MM.1S (cell line): Measurements from ENCODE around the gene MZT2B.
"Not testable (repeated sequence)": the region's sequence is repeated elsewhere in the genome, so short reads cannot be mapped to it uniquely, and the experiment has no call there.

Experiments used
- DNase-seq: peaks from one replicate; pipeline ENCODE4 v3.0.0-alpha.2; 2015
- H2AFZ ChIP-seq: fragments of 300-600 bp; sonication (generic); 2 replicates; pipeline ENCODE4 v1.6.0; 2016; ENCODE audit warnings: antibody characterized with exemption, low read length
- H3F3A ChIP-seq: fragments of 300-600 bp; sonication (generic); 2 replicates; pipeline ENCODE4 v1.6.1; 2016; ENCODE audit warnings: mild to moderate bottlenecking, antibody characterized with exemption, low read length, moderate library complexity, mixed read lengths; ENCODE audit not compliant: insufficient read depth
- H3K27ac ChIP-seq: fragments of 300-600 bp; sonication (generic); 2 replicates; pipeline ENCODE4 v1.5.1; 2016; ENCODE audit warnings: mild to moderate bottlenecking, low read length
- H3K27me3 ChIP-seq: fragments of 300-600 bp; sonication (generic); replicated peaks from 2 replicates; pipeline ENCODE4 v1.6.0; 2016; ENCODE audit warnings: low read length; ENCODE audit not compliant: insufficient read depth
- H3K36me3 ChIP-seq: fragments of 300-600 bp; sonication (generic); replicated peaks from 2 replicates; pipeline ENCODE4 v1.6.1; 2016; ENCODE audit warnings: mild to moderate bottlenecking, low read length, mixed read lengths; ENCODE audit not compliant: insufficient read depth
- H3K4me1 ChIP-seq: fragments of 300-600 bp; sonication (generic); 2 replicates; pipeline ENCODE4 v1.6.1; 2016; ENCODE audit warnings: low read length, mixed read lengths
- H3K4me2 ChIP-seq: fragments of 300-600 bp; sonication (generic); 2 replicates; pipeline ENCODE4 v1.6.0; 2016; ENCODE audit warnings: low read depth, low read length
- H3K4me3 ChIP-seq: fragments of 300-600 bp; sonication (generic); 2 replicates; pipeline ENCODE4 v1.5.1; 2016; ENCODE audit warnings: low read length, mixed read lengths
- H3K79me2 ChIP-seq: fragments of 300-600 bp; sonication (generic); 2 replicates; pipeline ENCODE4 v1.6.1; 2016; ENCODE audit warnings: mixed run types, low read length, mixed read lengths
- H3K9ac ChIP-seq: fragments of 300-600 bp; sonication (generic); 2 replicates; pipeline ENCODE4 v1.6.1; 2016; ENCODE audit warnings: low read length, mixed read lengths
- H3K9me2 ChIP-seq: fragments of 300-600 bp; sonication (generic); replicated peaks from 2 replicates; pipeline ENCODE4 v1.6.1; 2016; ENCODE audit warnings: mild to moderate bottlenecking, low read length, mixed read lengths; ENCODE audit not compliant: insufficient read depth
- H3K9me3 ChIP-seq: fragments of 300-600 bp; sonication (generic); replicated peaks from 2 replicates; pipeline ENCODE4 v1.6.1; 2016; ENCODE audit warnings: mild to moderate bottlenecking, low read length, mixed read lengths; ENCODE audit not compliant: insufficient read depth
- H4K20me1 ChIP-seq: fragments of 300-600 bp; sonication (generic); 2 replicates; pipeline ENCODE4 v1.6.1; 2016; ENCODE audit warnings: mild to moderate bottlenecking, low read length, moderate library complexity, mixed read lengths; ENCODE audit not compliant: insufficient read depth
- EZH2 ChIP-seq: fragments of 300-600 bp; sonication (generic); optimal IDR thresholded peaks from 2 replicates; pipeline ENCODE3; 2017; ENCODE audit warnings: low read depth, mild to moderate bottlenecking, antibody characterized with exemption, low read length, mixed read lengths
- EZH2phosphoT487 ChIP-seq: fragments of 300-600 bp; sonication (generic); IDR thresholded peaks from 2 replicates; pipeline ENCODE4 v1.6.1; 2018; ENCODE audit warnings: antibody characterized with exemption, low read length
- TF ChIP-seq, protein P1 (sequence below): fragments of 300-600 bp; sonication (generic); IDR thresholded peaks from 2 replicates; pipeline ENCODE4 v1.5.1; 2016; ENCODE audit warnings: antibody characterized with exemption, low read length, mixed read lengths

Gene MZT2B

DNA sequence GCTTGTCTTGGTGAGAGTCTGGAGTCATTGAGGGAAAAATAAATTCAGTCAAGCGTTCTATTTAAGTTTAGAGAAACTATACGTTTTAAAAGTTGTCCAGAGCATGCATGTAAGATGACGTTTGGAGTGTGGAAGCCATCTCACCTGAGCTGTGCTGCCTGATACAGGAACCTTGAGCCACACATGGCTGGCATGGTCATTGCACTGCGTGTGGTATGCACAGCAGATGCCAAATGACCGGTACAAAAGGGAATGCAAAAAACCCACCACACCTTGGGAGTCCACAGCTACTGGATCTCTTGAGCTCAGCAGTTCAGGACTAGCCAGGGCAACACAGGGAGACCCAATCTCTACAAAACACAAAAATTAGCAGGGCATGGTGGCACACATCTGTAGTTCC lies 4.3 kb downstream of the MZT2B start:
- no peak overlapping the region for H3K4me2 ChIP-seq
- H2AFZ ChIP-seq, result no peak overlapping the region
- H3K4me3 ChIP-seq, result no peak overlapping the region
- no peaks in the 10 kb centered on the region for H3F3A ChIP-seq
- H3K9me3 ChIP-seq, result no peaks in the 10 kb centered on the region
- no peaks in the 10 kb centered on the region for H3K9me2 ChIP-seq
- H3K27me3 ChIP-seq, result no peaks in the 10 kb centered on the region
- DNase-seq, result no peak
- H4K20me1 ChIP-seq, result no peaks in the 10 kb centered on the region
- H3K79me2 ChIP-seq, result peaks cover 28% of the 10 kb centered on the region
- H3K27ac ChIP-seq, result no peak overlapping the region
- H3K4me1 ChIP-seq, result no peaks in the 10 kb centered on the region
- no peaks in the 10 kb centered on the region for H3K36me3 ChIP-seq
- no peak overlapping the region for H3K9ac ChIP-seq
- no peak for TF ChIP-seq EZH2
- no peak for TF ChIP-seq EZH2phosphoT487
- TF ChIP-seq, protein P1, sequence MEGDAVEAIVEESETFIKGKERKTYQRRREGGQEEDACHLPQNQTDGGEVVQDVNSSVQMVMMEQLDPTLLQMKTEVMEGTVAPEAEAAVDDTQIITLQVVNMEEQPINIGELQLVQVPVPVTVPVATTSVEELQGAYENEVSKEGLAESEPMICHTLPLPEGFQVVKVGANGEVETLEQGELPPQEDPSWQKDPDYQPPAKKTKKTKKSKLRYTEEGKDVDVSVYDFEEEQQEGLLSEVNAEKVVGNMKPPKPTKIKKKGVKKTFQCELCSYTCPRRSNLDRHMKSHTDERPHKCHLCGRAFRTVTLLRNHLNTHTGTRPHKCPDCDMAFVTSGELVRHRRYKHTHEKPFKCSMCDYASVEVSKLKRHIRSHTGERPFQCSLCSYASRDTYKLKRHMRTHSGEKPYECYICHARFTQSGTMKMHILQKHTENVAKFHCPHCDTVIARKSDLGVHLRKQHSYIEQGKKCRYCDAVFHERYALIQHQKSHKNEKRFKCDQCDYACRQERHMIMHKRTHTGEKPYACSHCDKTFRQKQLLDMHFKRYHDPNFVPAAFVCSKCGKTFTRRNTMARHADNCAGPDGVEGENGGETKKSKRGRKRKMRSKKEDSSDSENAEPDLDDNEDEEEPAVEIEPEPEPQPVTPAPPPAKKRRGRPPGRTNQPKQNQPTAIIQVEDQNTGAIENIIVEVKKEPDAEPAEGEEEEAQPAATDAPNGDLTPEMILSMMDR, result no peak

DNA sequence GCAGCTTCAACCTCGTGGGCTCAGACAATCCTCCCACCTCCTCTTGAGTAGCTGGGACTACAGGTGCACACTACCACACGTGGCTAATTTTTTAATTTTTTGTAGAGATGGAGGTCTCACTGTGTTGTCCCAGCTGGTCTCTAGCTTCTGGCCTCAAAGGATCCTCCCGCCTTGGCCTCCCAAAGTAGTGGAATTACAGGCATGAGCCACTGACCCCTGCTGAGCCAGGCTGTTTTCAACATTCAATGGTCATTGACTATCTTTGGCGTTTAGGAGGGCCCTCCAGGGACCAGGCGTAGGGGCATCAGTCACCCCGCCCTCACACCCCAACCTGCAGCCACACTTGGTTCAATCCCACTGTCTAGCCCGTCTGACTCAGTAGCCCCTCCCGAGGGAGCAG lies 5.2 kb downstream of the MZT2B start:
- Histone ChIP-seq H2AFZ (no peak overlapping the region), H3K27ac (no peak overlapping the region), H3K79me2 (peaks cover 27% of the 10 kb centered on the region), H3K9me3 (no peaks in the 10 kb centered on the region), H3K36me3 (no peaks in the 10 kb centered on the region), H3K4me1 (no peaks in the 10 kb centered on the region), H3K4me3 (no peak overlapping the region), H3K9ac (no peak overlapping the region), H3K9me2 (no peaks in the 10 kb centered on the region), H3K4me2 (no peak overlapping the region), H3F3A (no peaks in the 10 kb centered on the region), H3K27me3 (no peaks in the 10 kb centered on the region), H4K20me1 (no peaks in the 10 kb centered on the region)
- no peak for DNase-seq
- TF ChIP-seq EZH2phosphoT487 (no peak), EZH2 (no peak)
- TF ChIP-seq, protein P1, result no peak

DNA sequence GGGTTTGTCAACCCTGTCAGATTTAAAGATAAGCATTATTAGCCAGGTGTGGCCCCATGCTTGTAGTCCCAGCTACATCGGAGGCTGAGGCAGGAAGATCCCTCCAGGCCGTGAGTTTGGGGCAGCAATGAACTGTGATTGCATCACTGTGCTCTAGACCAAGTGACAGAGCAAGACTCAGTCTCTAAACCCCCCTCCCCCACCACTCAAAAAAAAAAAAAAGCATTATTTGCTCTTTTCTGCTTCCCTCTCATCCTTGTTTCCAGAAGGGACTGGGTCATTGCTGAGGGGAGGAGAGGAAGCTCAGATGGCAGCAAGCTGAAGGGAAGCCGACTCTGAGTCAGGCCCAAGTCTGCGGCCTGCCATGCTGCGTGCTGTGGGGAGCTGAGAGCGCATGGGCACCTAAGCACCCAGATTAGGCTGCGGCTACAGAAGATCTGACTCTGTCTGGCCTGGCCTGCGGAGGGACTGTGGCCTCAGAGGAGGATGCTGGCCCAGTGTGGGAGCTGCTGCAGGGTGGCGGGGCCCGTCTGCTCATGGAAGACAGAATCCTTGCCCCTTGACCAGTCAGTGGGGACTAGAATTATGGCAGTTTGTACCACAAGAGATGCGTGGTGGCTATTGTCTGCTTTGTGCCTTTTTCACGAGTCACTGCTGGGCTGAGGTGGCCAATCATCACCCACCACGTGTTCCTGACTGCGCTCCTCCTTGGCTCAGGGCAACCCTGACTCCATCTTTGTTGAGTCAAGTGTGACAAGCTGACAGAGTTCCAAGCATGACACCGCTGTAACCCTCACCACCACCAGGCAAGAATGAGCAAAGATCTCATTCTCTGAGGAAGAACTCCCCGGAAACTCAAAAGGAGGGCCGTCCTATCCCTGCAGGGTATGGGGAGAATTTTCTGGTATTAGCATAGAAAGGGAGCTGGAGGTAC lies 6.1 kb downstream of the MZT2B start:
- not testable (repeated sequence) for H4K20me1 ChIP-seq, H3K4me2 ChIP-seq, H3K9ac ChIP-seq, H3K9me3 ChIP-seq, DNase-seq, H3K4me3 ChIP-seq, H3K27ac ChIP-seq, H3K9me2 ChIP-seq, H3K4me1 ChIP-seq, H3K27me3 ChIP-seq, H3F3A ChIP-seq, H2AFZ ChIP-seq, H3K36me3 ChIP-seq
- H3K79me2 ChIP-seq, result peaks cover 20% of the 10 kb centered on the region

DNA sequence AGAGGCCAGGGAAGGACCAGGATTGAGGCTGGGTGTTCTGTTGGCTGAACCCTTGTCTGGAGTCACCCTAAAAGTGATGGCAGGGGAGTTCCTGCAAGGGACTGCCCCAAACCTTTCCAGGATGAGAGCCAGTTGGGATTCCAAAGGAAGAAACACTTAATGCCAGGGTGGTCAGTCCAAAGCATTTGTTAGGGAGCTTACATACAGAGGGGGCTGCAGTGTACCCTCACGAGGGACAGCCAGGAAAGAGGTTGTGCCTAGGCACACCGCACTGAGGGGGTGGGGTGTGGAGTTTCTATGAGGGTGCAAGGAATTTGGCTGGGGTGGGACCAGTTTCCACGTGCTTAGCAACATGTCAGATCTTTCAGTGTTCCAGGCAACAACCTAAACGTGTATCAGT lies 6.9 kb downstream of the MZT2B start:
- not testable (repeated sequence) for H3K9ac ChIP-seq

More for the DNA sequence above, 6.9 kb downstream of the MZT2B start:
- H3K4me2 ChIP-seq, H3K4me1 ChIP-seq, H3K9me3 ChIP-seq, H2AFZ ChIP-seq, DNase-seq, H3K27me3 ChIP-seq, H3K36me3 ChIP-seq, H4K20me1 ChIP-seq, H3K4me3 ChIP-seq, H3K27ac ChIP-seq, H3F3A ChIP-seq, H3K9me2 ChIP-seq: not testable (repeated sequence)
- H3K79me2 ChIP-seq, result peaks cover 12% of the 10 kb centered on the region
